Fibroblast of lung (primary cell): ENCODE data around the gene SORCS3.

ENCODE experiments used
- EZH2 ChIP-seq: IDR thresholded peaks from 2 replicates; pipeline ENCODE4 v1.5.1; 2012; ENCODE audit warnings: low read length, control low read depth, mild to moderate bottlenecking; ENCODE audit errors: missing control alignments
- TF ChIP-seq, protein P1 (sequence below), 2 donors: IDR thresholded peaks in 1 of 2; conservative IDR thresholded peaks in 1 of 2; 1 replicate in 1 of 2; 2 replicates in 1 of 2; pipeline ENCODE4 v1.5.1; 2011 to 2012; ENCODE audit warnings: low read length in 2 of 2, control low read depth in 1 of 2, inconsistent platforms in 1 of 2, low read depth in 1 of 2, mild to moderate bottlenecking in 1 of 2

DNA sequence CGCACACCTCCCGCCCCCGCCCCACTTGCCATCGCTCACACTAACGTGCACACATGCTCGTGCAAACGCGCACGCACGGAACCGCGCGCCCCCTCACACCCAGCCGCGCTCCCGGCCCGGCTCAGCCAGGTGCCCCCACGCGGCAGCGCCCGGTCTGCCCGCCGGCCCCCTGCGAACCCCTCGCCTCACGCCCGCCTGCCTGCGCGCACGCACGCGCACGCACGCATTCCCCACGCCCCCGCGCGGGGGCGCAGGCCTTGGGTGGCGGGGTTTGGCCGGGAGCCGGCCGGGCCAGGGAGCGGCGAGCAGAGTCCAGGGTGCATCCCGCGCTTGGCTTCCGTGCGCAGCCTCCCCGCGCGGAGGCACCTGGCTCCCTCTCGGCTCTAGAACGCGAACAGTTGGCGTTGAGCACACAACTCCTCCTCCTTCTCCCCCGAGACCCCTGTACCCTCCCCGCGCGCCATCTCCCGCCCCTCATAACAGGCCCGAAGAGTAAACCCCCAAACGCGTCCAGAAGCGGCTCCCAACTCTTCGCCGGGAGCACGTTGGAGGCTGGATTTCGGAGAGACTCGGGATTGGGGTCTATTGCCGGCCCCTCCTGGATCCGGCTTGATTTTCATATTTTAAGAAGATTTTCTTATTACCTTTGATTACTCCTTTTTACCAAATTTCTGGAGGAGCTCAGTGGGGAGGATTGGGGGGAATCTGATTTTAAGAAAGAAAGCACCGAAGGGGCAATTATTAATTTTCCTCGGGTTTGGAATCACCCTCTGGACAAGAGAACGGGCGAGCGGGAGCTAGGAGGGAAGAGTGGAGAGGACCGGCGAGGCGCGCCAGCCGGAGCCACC is 527 bp upstream of the SORCS3 start:
- TF ChIP-seq, protein P1, sequence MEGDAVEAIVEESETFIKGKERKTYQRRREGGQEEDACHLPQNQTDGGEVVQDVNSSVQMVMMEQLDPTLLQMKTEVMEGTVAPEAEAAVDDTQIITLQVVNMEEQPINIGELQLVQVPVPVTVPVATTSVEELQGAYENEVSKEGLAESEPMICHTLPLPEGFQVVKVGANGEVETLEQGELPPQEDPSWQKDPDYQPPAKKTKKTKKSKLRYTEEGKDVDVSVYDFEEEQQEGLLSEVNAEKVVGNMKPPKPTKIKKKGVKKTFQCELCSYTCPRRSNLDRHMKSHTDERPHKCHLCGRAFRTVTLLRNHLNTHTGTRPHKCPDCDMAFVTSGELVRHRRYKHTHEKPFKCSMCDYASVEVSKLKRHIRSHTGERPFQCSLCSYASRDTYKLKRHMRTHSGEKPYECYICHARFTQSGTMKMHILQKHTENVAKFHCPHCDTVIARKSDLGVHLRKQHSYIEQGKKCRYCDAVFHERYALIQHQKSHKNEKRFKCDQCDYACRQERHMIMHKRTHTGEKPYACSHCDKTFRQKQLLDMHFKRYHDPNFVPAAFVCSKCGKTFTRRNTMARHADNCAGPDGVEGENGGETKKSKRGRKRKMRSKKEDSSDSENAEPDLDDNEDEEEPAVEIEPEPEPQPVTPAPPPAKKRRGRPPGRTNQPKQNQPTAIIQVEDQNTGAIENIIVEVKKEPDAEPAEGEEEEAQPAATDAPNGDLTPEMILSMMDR (conservative IDR thresholded peaks at IDR 0.05 in 1 of 2, IDR thresholded peaks at IDR 0.05 in 1 of 2; ENCODE audit: low read depth in 1 of 2, low read length in 2 of 2) = no peak
- TF ChIP-seq EZH2 = no peak
